ENCODE data around the gene CTDP1. TPM values are rescaled to one million over a fixed set of nuclear protein-coding genes. Genes with fewer than 3 reads are reported as not detected.
A peak's percentile ranks its signal among the peaks of the same experiment; 100 is the strongest.

The CTDP1 gene
- total RNA-seq, 1 donor from 2014 or later, result 7.5 TPM

- no peak for DNase-seq
- H3K27ac ChIP-seq (replicated peaks), result peak overlapping the region; percentile 18
- no peak for TF ChIP-seq CTCF (IDR thresholded peaks at IDR 0.05; ENCODE audit: borderline replicate concordance)
- no peak overlapping the region for H3K4me3 ChIP-seq
- peaks cover 59% of the 10 kb centered on the region for H3K36me3 ChIP-seq
- intact Hi-C loops (cut with micrococcal nuclease), result no loop called here
- H3K4me1 ChIP-seq, result peaks cover 3% of the 10 kb centered on the region
- H3K27me3 ChIP-seq (ENCODE audit: low read depth), result no peaks in the 10 kb centered on the region
- peaks cover 5% of the 10 kb centered on the region for H3K9me3 ChIP-seq (replicated peaks)
These were observed 19.2 kb downstream of the CTDP1 start for GRCh38 chr18:79698668-79699335.

GRCh38 chr18:79699653-79700052 is 20.1 kb downstream of the CTDP1 start:
- intact Hi-C loops (cut with micrococcal nuclease), result no loop called here
- no peak for DNase-seq
- no peaks in the 10 kb centered on the region for H3K27me3 ChIP-seq (ENCODE audit: low read depth)
- no peak overlapping the region for H3K27ac ChIP-seq (replicated peaks)
- H3K9me3 ChIP-seq (replicated peaks), result peaks cover 5% of the 10 kb centered on the region
- no peak overlapping the region for H3K4me3 ChIP-seq
- peaks cover 67% of the 10 kb centered on the region for H3K36me3 ChIP-seq
- TF ChIP-seq CTCF (IDR thresholded peaks at IDR 0.05; ENCODE audit: borderline replicate concordance), result no peak
- H3K4me1 ChIP-seq, result no peaks in the 10 kb centered on the region

- peaks cover 75% of the 10 kb centered on the region for H3K36me3 ChIP-seq
- no peak for TF ChIP-seq CTCF (IDR thresholded peaks at IDR 0.05; ENCODE audit: borderline replicate concordance)
- H3K4me1 ChIP-seq, result no peaks in the 10 kb centered on the region
- intact Hi-C loops (cut with micrococcal nuclease), result no loop called here
- peaks cover 5% of the 10 kb centered on the region for H3K9me3 ChIP-seq (replicated peaks)
- no peaks in the 10 kb centered on the region for H3K27me3 ChIP-seq (ENCODE audit: low read depth)
- DNase-seq, result no peak
- no peak overlapping the region for H3K4me3 ChIP-seq
- H3K27ac ChIP-seq (replicated peaks), result no peak overlapping the region
These were observed 23.3 kb downstream of the CTDP1 start for GRCh38 chr18:79702906-79703305.

GRCh38 chr18:79704631-79705030 is 25.0 kb downstream of the CTDP1 start:
- Histone ChIP-seq H3K27ac (replicated peaks) (no peak overlapping the region), H3K9me3 (replicated peaks) (peaks cover 5% of the 10 kb centered on the region), H3K4me1 (no peaks in the 10 kb centered on the region), H3K36me3 (peaks cover 67% of the 10 kb centered on the region), H3K27me3 (ENCODE audit: low read depth) (no peaks in the 10 kb centered on the region), H3K4me3 (no peak overlapping the region)
- TF ChIP-seq CTCF (IDR thresholded peaks at IDR 0.05; ENCODE audit: borderline replicate concordance), result no peak
- intact Hi-C loops (cut with micrococcal nuclease), result no loop called here
- no peak for DNase-seq

- peaks cover 62% of the 10 kb centered on the region for H3K36me3 ChIP-seq
- H3K27ac ChIP-seq (replicated peaks), result no peak overlapping the region
- no peak for TF ChIP-seq CTCF (IDR thresholded peaks at IDR 0.05; ENCODE audit: borderline replicate concordance)
- H3K9me3 ChIP-seq (replicated peaks), result peaks cover 5% of the 10 kb centered on the region
- H3K27me3 ChIP-seq (ENCODE audit: low read depth), result no peaks in the 10 kb centered on the region
- no peaks in the 10 kb centered on the region for H3K4me1 ChIP-seq
- intact Hi-C loops (cut with micrococcal nuclease), result no loop called here
- no peak overlapping the region for H3K4me3 ChIP-seq
- DNase-seq, result peak; percentile 11
These were observed 25.7 kb downstream of the CTDP1 start for GRCh38 chr18:79705272-79705671.
